ENCODE data around the gene MICB.
A peak's percentile ranks its signal among the peaks of the same experiment; 100 is the strongest.

Gene MICB

GRCh38 chr6:31541658-31542521, 43.9 kb downstream of the MICB start, which contains the start of gene DDX39B:
TSS of gene DDX39B (minus strand) at chr6:31542003. CDS start at chr6:31540532, 1,471 bp downstream.
- DNase-seq (ENCODE audit: low spot score), result peak; percentile 97

- no peak for DNase-seq (ENCODE audit: low spot score)
Observed at GRCh38 chr6:31543639-31544038, 45.7 kb downstream of the MICB start.

- no peak for DNase-seq (ENCODE audit: low spot score)
Observed at GRCh38 chr6:31544676-31545075, 46.7 kb downstream of the MICB start.

- no peak for DNase-seq (ENCODE audit: low spot score)
Observed at GRCh38 chr6:31545291-31545690, 47.3 kb downstream of the MICB start.

GRCh38 chr6:31546339-31546957, 48.5 kb downstream of the MICB start, which contains the start of gene ATP6V1G2:
TSS of gene ATP6V1G2 (minus strand) at chr6:31546608. CDS start at chr6:31546559, 49 bp downstream.
- DNase-seq (ENCODE audit: low spot score), result peak; percentile 94

GRCh38 chr6:31546958-31547726, 49.2 kb downstream of the MICB start, which contains the start of gene NFKBIL1:
TSS of gene NFKBIL1 (plus strand) at chr6:31547608. CDS start at chr6:31547695, 87 bp downstream.
- DNase-seq (ENCODE audit: low spot score), result peak; percentile 97

GRCh38 chr6:31547727-31548543, 50.0 kb downstream of the MICB start:
- peak; percentile 8 for DNase-seq (ENCODE audit: low spot score)

GRCh38 chr6:31548544-31548873, 50.6 kb downstream of the MICB start:
- no peak for DNase-seq (ENCODE audit: low spot score)

- DNase-seq (ENCODE audit: low spot score), result peak; percentile 82
Observed at GRCh38 chr6:31551371-31551770, 53.4 kb downstream of the MICB start.

GRCh38 chr6:31556307-31556706, 58.4 kb downstream of the MICB start:
- DNase-seq (ENCODE audit: low spot score), result no peak

GRCh38 chr6:31557443-31558317, 59.7 kb downstream of the MICB start:
- DNase-seq (ENCODE audit: low spot score), result no peak

GRCh38 chr6:31558318-31558625, 60.3 kb downstream of the MICB start:
- no peak for DNase-seq (ENCODE audit: low spot score)

GRCh38 chr6:31558631-31559500, 60.9 kb downstream of the MICB start:
- peak; percentile 64 for DNase-seq (ENCODE audit: low spot score)

- no peak for DNase-seq (ENCODE audit: low spot score)
Observed at GRCh38 chr6:31559606-31559957, 61.6 kb downstream of the MICB start.

GRCh38 chr6:31559958-31560696, 62.2 kb downstream of the MICB start:
- DNase-seq (ENCODE audit: low spot score), result peak; percentile 86

- DNase-seq (ENCODE audit: low spot score), result no peak
Observed at GRCh38 chr6:31560697-31561058, 62.7 kb downstream of the MICB start.

Measured in NAMALWA (cell line).